Measurements from ENCODE around the gene TCHH.
"Not testable (repeated sequence)": the region's sequence is repeated elsewhere in the genome, so short reads cannot be mapped to it uniquely, and the experiment has no call there.

Gene TCHH

GRCh38 chr1:152153996-152154395 is 38.8 kb upstream of the TCHH start:
- TF ChIP-seq ZFX (IDR thresholded peaks at IDR 0.05; ENCODE audit: borderline replicate concordance) (no peak), CTCF (IDR thresholded peaks at IDR 0.05) (no peak)
- no peak overlapping the region for H3K27ac ChIP-seq

GRCh38 chr1:152151646-152152045 is 36.4 kb upstream of the TCHH start:
- no peak for TF ChIP-seq CTCF (IDR thresholded peaks at IDR 0.05)
- TF ChIP-seq ZFX (IDR thresholded peaks at IDR 0.05; ENCODE audit: borderline replicate concordance), result no peak
- no peak overlapping the region for H3K27ac ChIP-seq

GRCh38 chr1:152148981-152149380 is 33.7 kb upstream of the TCHH start:
- TF ChIP-seq CTCF (IDR thresholded peaks at IDR 0.05) (no peak), ZFX (IDR thresholded peaks at IDR 0.05; ENCODE audit: borderline replicate concordance) (no peak)
- no peak overlapping the region for H3K27ac ChIP-seq

- TF ChIP-seq CTCF (IDR thresholded peaks at IDR 0.05) (no peak), ZFX (IDR thresholded peaks at IDR 0.05; ENCODE audit: borderline replicate concordance) (no peak)
Measured at GRCh38 chr1:152148051-152148450, 32.8 kb upstream of the TCHH start.

GRCh38 chr1:152145769-152146168 is 30.5 kb upstream of the TCHH start:
- TF ChIP-seq ZFX (IDR thresholded peaks at IDR 0.05; ENCODE audit: borderline replicate concordance) (no peak), CTCF (IDR thresholded peaks at IDR 0.05) (no peak)
- no peak overlapping the region for H3K27ac ChIP-seq

More at GRCh38 chr1:152148051-152148450, 32.8 kb upstream of the TCHH start:
- H3K27ac ChIP-seq, result no peak overlapping the region

GRCh38 chr1:152144674-152145183 is 29.5 kb upstream of the TCHH start:
- H3K27ac ChIP-seq, result not testable (repeated sequence)

GRCh38 chr1:152143150-152143887 is 28.1 kb upstream of the TCHH start:
- no peak overlapping the region for H3K27ac ChIP-seq
- no peak for TF ChIP-seq ZFX (IDR thresholded peaks at IDR 0.05; ENCODE audit: borderline replicate concordance)
- TF ChIP-seq CTCF (IDR thresholded peaks at IDR 0.05), result no peak

Data from 22Rv1 (cell line).